GM12892 (cell line): Measurements from ENCODE around the gene SFSWAP.

Experiments used
- POLR2A ChIP-seq: IDR thresholded peaks from 2 replicates; pipeline ENCODE4 v1.6.1; 2011; ENCODE audit warnings: low read depth, low read length, control low read depth
- POLR2AphosphoS5 ChIP-seq: IDR thresholded peaks from 2 replicates; pipeline ENCODE4 v1.6.1; 2011; ENCODE audit warnings: low read depth, low read length, control low read depth
- TAF1 ChIP-seq: IDR thresholded peaks from 2 replicates; pipeline ENCODE4 v1.6.1; 2011; ENCODE audit warnings: low read depth, mild to moderate bottlenecking, control low read depth, low read length, borderline replicate concordance

DNA sequence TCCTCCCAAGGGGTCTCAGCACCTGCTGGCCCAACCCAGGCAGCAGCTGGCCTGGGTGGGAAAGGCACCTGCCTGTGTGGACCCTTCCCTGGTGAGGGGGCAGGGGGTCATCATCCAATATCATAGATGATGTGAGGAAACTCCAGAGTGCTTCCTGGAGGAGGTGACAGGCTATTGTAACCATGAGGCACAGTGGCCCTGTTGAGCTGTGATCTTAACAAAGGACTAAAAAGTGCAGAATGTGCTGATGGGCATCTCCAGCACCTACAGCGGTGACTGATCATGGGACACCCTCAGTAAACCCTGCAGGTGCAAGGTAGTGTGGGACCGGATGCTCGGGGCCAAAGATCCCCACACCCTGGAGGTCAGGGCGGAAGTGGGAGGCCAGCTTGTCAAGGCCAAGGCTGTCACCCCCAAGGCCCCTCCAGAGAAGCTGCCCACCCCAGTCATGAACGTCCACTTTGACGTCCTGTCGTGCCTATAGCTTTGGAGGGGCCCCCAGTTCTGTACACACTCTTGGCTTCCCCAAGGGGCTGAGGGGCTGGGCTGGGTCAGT is 124.8 kb downstream of the SFSWAP start:
- no peak for TF ChIP-seq POLR2AphosphoS5
- no peak for TF ChIP-seq POLR2A
- TF ChIP-seq TAF1 = no peak
